ENCODE measurements around the gene DCAF5.

DNA sequence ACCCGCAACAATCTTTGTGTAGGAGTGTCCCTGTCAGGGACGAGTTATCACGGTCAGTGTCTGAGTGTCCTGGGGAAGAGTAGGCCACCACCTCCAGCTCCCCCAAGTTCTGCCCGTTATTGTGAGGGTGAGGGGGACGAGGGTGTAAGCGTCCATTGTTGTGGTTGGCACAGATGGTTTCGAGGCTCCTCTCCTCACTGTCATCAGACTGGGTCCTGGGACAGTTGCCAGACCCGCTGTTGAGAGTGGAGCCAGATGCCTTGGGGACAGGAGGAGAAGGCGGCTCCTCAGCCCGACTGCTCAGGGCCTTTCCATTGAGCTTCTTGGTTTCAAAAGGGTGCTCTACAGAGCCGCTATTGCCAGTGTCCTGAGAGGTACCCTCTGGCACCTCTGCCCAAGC is 98.9 kb downstream of the DCAF5 start:
- no peak for TF ChIP-seq ZNF274 (IDR thresholded peaks at IDR 0.05; ENCODE audit: low read depth, low read length)
- TF ChIP-seq SUZ12 (IDR thresholded peaks at IDR 0.05; ENCODE audit: extremely low read depth, insufficient read depth, insufficient read length) = no peak
- no peak for TF ChIP-seq YY1 (IDR thresholded peaks at IDR 0.05; ENCODE audit: insufficient read depth, insufficient read length)

All from NT2/D1 (cell line).